ENCODE results near the gene RPTOR. TPM values are rescaled to one million over a fixed set of nuclear protein-coding genes. Genes with fewer than 3 reads are reported as not detected.
A peak's percentile ranks its signal among the peaks of the same experiment; 100 is the strongest.

RPTOR gene
- polyA plus RNA-seq, 4 donors, result 3.2 to 16.5 (median 10.1) TPM

- Histone ChIP-seq H3K36me3 (ENCODE audit: control insufficient read depth in 3 of 3, insufficient read depth in 2 of 3, low read depth in 1 of 3, low read length in 3 of 3) (peaks cover 0 to 5% (median 0%) of the 10 kb centered on the region in 3 donors), H3K4me1 (ENCODE audit: control insufficient read depth in 3 of 3, insufficient read depth in 2 of 3, low read depth in 1 of 3, low read length in 2 of 3) (no peaks in the 10 kb centered on the region), H3K27ac (ENCODE audit: low read depth in 1 of 3, low read length in 2 of 3) (no peak overlapping the region), H3K4me3 (ENCODE audit: low read depth in 1 of 3, low read length in 3 of 3) (no peak overlapping the region), H3K9me3 (ENCODE audit: control insufficient read depth in 2 of 2, insufficient read depth in 1 of 2, low read depth in 1 of 2, low read length in 1 of 2) (peaks cover 0 to 4% of the 10 kb centered on the region in 2 donors), H3K27me3 (ENCODE audit: control insufficient read depth in 3 of 3, insufficient read depth in 3 of 3, low read length in 3 of 3) (no peaks in the 10 kb centered on the region)
- no peak for DNase-seq
- WGBS, 3 donors, result 91 to 97% (median 94%) methylated on average over 10 of the region's 10 CpGs
- no peak for FAIRE-seq
Measured at GRCh38 chr17:80649200-80649644, 104.6 kb downstream of the RPTOR start.

GRCh38 chr17:80649672-80650330 is 105.2 kb downstream of the RPTOR start:
- Histone ChIP-seq H3K27me3 (ENCODE audit: control insufficient read depth in 3 of 3, insufficient read depth in 3 of 3, low read length in 3 of 3) (no peaks in the 10 kb centered on the region), H3K36me3 (ENCODE audit: control insufficient read depth in 3 of 3, insufficient read depth in 2 of 3, low read depth in 1 of 3, low read length in 3 of 3) (peaks cover 0 to 5% (median 0%) of the 10 kb centered on the region in 3 donors), H3K4me1 (ENCODE audit: control insufficient read depth in 3 of 3, insufficient read depth in 2 of 3, low read depth in 1 of 3, low read length in 2 of 3) (no peaks in the 10 kb centered on the region), H3K27ac (ENCODE audit: low read depth in 1 of 3, low read length in 2 of 3) (peak overlapping the region in 1 of 3 donors; percentile 71), H3K4me3 (ENCODE audit: low read depth in 1 of 3, low read length in 3 of 3) (no peak overlapping the region), H3K9me3 (ENCODE audit: control insufficient read depth in 2 of 2, insufficient read depth in 1 of 2, low read depth in 1 of 2, low read length in 1 of 2) (peaks cover 0 to 7% of the 10 kb centered on the region in 2 donors)
- DNase-seq (peak in 1 of 2 donors; percentile 48), FAIRE-seq (no peak)
- WGBS, 3 donors, result 60 to 86% (median 80%) methylated on average over 14 of the region's 14 CpGs

DNA sequence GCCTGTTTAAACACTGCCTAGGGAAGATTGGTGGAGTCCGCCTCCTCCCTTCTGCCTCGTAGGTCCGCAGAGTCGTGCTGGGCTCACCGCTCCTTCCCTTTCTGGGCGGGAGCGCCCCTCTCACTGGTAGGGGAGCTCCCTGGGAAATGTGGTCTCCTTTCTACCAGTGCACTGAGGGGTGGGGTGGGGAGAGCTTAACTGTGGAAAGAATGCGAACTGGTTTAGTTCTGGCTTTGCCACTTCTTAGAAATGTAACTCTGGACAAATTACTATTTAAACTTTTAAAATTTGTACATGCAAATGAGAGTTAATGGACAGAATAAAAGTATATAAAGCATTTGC is 105.7 kb downstream of the RPTOR start:
- no peak for DNase-seq
- WGBS, 3 donors, result 92 to 99% (median 96%) methylated on average over 7 to 8 of the region's 8 CpGs
- Histone ChIP-seq H3K4me3 (ENCODE audit: low read depth in 1 of 3, low read length in 3 of 3) (no peak overlapping the region), H3K9me3 (ENCODE audit: control insufficient read depth in 2 of 2, insufficient read depth in 1 of 2, low read depth in 1 of 2, low read length in 1 of 2) (peaks cover 0 to 11% of the 10 kb centered on the region in 2 donors), H3K27me3 (ENCODE audit: control insufficient read depth in 3 of 3, insufficient read depth in 3 of 3, low read length in 3 of 3) (no peaks in the 10 kb centered on the region), H3K27ac (ENCODE audit: low read depth in 1 of 3, low read length in 2 of 3) (no peak overlapping the region), H3K4me1 (ENCODE audit: control insufficient read depth in 3 of 3, insufficient read depth in 2 of 3, low read depth in 1 of 3, low read length in 2 of 3) (no peaks in the 10 kb centered on the region), H3K36me3 (ENCODE audit: control insufficient read depth in 3 of 3, insufficient read depth in 2 of 3, low read depth in 1 of 3, low read length in 3 of 3) (peaks cover 0 to 5% (median 0%) of the 10 kb centered on the region in 3 donors)
- no peak for FAIRE-seq

DNA sequence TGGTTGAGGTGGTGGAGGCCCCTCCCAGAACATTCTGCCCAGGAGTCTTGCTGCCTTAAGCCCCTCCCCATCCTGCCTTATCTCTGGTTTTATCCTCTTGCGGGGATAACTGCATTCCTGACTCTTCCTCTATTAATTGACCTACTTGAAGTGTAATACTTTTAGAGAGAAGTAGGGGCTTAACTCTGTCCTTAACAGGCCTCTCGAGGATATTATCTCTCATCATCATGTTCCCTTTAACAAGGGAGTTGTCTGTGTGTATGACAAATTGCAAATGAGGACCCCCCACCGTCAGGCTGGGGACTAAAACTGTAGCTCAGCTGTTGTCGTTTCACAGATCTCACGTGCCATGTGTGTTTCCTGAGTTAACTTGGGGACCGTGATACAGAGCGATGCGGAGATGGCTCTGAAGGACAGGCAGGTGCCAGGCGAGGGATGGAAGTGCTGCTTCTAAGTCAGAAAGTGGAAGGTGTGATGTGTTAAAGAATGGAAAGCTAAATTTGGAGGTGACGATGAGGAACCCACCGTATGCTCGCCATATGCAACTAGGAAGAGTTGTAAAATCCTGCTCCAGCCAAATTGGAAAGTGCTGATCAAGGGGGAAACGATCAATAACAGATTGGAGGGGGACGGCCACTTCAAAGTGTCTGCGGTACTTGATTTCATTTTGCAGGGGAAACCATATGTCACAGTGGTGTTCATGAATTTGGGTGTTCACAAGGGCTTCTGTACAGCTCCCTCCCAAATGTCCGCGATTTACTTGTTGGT is 106.3 kb downstream of the RPTOR start:
- H3K27ac ChIP-seq (ENCODE audit: low read depth in 1 of 3, low read length in 2 of 3), result no peak overlapping the region
- no peaks in the 10 kb centered on the region for H3K4me1 ChIP-seq (ENCODE audit: control insufficient read depth in 3 of 3, insufficient read depth in 2 of 3, low read depth in 1 of 3, low read length in 2 of 3)
- no peak for FAIRE-seq
- peaks cover 0 to 14% of the 10 kb centered on the region in 2 donors for H3K9me3 ChIP-seq (ENCODE audit: control insufficient read depth in 2 of 2, insufficient read depth in 1 of 2, low read depth in 1 of 2, low read length in 1 of 2)
- no peak overlapping the region for H3K4me3 ChIP-seq (ENCODE audit: low read depth in 1 of 3, low read length in 3 of 3)
- 93 to 95% (median 94%) methylated on average over 17 of the region's 17 CpGs for WGBS, 3 donors
- no peaks in the 10 kb centered on the region for H3K27me3 ChIP-seq (ENCODE audit: control insufficient read depth in 3 of 3, insufficient read depth in 3 of 3, low read length in 3 of 3)
- H3K36me3 ChIP-seq (ENCODE audit: control insufficient read depth in 3 of 3, insufficient read depth in 2 of 3, low read depth in 1 of 3, low read length in 3 of 3), result peaks cover 0 to 5% (median 0%) of the 10 kb centered on the region in 3 donors
- no peak for DNase-seq

- Histone ChIP-seq H3K27ac (ENCODE audit: low read depth in 1 of 3, low read length in 2 of 3) (no peak overlapping the region), H3K4me1 (ENCODE audit: control insufficient read depth in 3 of 3, insufficient read depth in 2 of 3, low read depth in 1 of 3, low read length in 2 of 3) (no peaks in the 10 kb centered on the region), H3K9me3 (ENCODE audit: control insufficient read depth in 2 of 2, insufficient read depth in 1 of 2, low read depth in 1 of 2, low read length in 1 of 2) (peaks cover 0 to 25% of the 10 kb centered on the region in 2 donors), H3K36me3 (ENCODE audit: control insufficient read depth in 3 of 3, insufficient read depth in 2 of 3, low read depth in 1 of 3, low read length in 3 of 3) (peaks cover 0 to 8% (median 0%) of the 10 kb centered on the region in 3 donors), H3K27me3 (ENCODE audit: control insufficient read depth in 3 of 3, insufficient read depth in 3 of 3, low read length in 3 of 3) (no peaks in the 10 kb centered on the region), H3K4me3 (ENCODE audit: low read depth in 1 of 3, low read length in 3 of 3) (no peak overlapping the region)
- DNase-seq (no peak), FAIRE-seq (no peak)
- WGBS, 3 donors, result 83 to 84% (median 84%) methylated on average over 3 of the region's 3 CpGs
Measured at GRCh38 chr17:80652756-80653330, 108.2 kb downstream of the RPTOR start.

DNA sequence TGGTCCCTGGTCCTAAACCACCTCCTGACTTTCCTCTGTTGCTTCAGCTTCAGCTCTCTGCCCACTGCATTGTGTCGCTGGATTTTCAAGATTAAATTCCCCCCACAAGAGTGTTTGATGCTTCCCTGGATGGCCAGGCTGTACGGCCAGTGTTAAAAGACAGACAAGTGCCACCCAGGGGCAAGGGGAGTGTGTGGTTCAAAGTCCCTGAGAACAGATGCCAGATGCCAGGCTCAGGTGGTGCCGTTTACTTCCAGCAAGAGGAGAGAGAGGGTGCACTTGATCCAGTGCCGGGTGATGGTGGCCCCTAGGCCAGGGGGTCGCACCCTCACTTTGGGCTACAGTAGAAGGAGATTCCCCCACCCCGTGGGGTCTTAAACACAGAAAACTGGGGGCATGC is 109.2 kb downstream of the RPTOR start:
- DNase-seq, result peak in 1 of 2 donors; percentile 71
- Histone ChIP-seq H3K4me3 (ENCODE audit: low read depth in 1 of 3, low read length in 3 of 3) (no peak overlapping the region), H3K4me1 (ENCODE audit: control insufficient read depth in 3 of 3, insufficient read depth in 2 of 3, low read depth in 1 of 3, low read length in 2 of 3) (no peaks in the 10 kb centered on the region), H3K27me3 (ENCODE audit: control insufficient read depth in 3 of 3, insufficient read depth in 3 of 3, low read length in 3 of 3) (no peaks in the 10 kb centered on the region), H3K9me3 (ENCODE audit: control insufficient read depth in 2 of 2, insufficient read depth in 1 of 2, low read depth in 1 of 2, low read length in 1 of 2) (peaks cover 0 to 25% of the 10 kb centered on the region in 2 donors), H3K36me3 (ENCODE audit: control insufficient read depth in 3 of 3, insufficient read depth in 2 of 3, low read depth in 1 of 3, low read length in 3 of 3) (peaks cover 0 to 8% (median 0%) of the 10 kb centered on the region in 3 donors), H3K27ac (ENCODE audit: low read depth in 1 of 3, low read length in 2 of 3) (no peak overlapping the region)
- no peak for FAIRE-seq
- WGBS, 3 donors, result 22 to 76% (median 53%) methylated on average over 5 to 6 of the region's 6 CpGs

DNA sequence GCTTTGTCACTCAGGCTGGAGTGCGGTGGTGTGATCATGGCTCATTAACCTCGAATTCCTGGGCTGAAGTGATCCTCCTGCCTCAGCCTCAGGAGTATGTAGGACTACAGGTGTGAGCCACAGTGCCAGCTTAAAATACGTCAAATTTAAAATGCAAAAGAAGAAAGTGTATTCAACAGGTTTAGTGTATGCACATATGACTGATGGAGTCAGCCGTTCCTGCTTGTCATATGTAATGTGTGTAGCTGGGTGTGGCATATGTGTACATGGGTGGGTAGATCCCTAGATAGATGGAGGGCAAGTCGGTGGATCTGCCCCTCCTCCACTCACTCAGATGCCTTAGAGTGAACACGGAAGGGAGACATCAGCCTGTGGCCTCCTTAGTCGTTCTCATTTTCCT is 111.0 kb downstream of the RPTOR start:
- DNase-seq (no peak), FAIRE-seq (no peak)
- Histone ChIP-seq H3K27ac (ENCODE audit: low read depth in 1 of 3, low read length in 2 of 3) (no peak overlapping the region), H3K36me3 (ENCODE audit: control insufficient read depth in 3 of 3, insufficient read depth in 2 of 3, low read depth in 1 of 3, low read length in 3 of 3) (peaks cover 0 to 10% (median 0%) of the 10 kb centered on the region in 3 donors), H3K9me3 (ENCODE audit: control insufficient read depth in 2 of 2, insufficient read depth in 1 of 2, low read depth in 1 of 2, low read length in 1 of 2) (peaks cover 0 to 27% of the 10 kb centered on the region in 2 donors), H3K4me3 (ENCODE audit: low read depth in 1 of 3, low read length in 3 of 3) (no peak overlapping the region), H3K4me1 (ENCODE audit: control insufficient read depth in 3 of 3, insufficient read depth in 2 of 3, low read depth in 1 of 3, low read length in 2 of 3) (no peaks in the 10 kb centered on the region), H3K27me3 (ENCODE audit: control insufficient read depth in 3 of 3, insufficient read depth in 3 of 3, low read length in 3 of 3) (no peaks in the 10 kb centered on the region)
- 90 to 93% (median 91%) methylated on average over 7 of the region's 7 CpGs for WGBS, 3 donors

DNA sequence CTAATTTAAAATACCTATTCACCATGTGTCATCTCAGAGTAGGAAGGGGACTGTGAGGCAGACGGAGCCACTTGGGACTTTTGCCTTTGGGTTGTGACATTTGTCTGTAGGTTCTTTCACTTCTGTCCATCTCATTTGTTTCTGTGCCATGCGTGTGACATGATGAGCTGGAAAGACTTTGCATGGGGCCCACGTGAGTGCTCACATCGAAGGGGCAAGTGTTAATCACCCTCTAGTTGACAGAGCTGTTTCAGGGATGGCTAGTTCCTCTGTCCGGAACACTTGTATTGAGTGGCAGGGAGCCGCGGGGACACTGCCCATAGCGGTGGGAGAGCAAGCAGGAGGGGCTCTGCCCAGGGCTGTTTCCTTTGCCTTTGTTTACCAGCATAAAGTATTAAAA is 112.0 kb downstream of the RPTOR start:
- Histone ChIP-seq H3K27me3 (ENCODE audit: control insufficient read depth in 3 of 3, insufficient read depth in 3 of 3, low read length in 3 of 3) (no peaks in the 10 kb centered on the region), H3K27ac (ENCODE audit: low read depth in 1 of 3, low read length in 2 of 3) (no peak overlapping the region)
- FAIRE-seq, result no peak

More for the DNA sequence above, 112.0 kb downstream of the RPTOR start:
- peaks cover 0 to 27% of the 10 kb centered on the region in 2 donors for H3K9me3 ChIP-seq (ENCODE audit: control insufficient read depth in 2 of 2, insufficient read depth in 1 of 2, low read depth in 1 of 2, low read length in 1 of 2)
- H3K4me3 ChIP-seq (ENCODE audit: low read depth in 1 of 3, low read length in 3 of 3), result no peak overlapping the region
- H3K36me3 ChIP-seq (ENCODE audit: control insufficient read depth in 3 of 3, insufficient read depth in 2 of 3, low read depth in 1 of 3, low read length in 3 of 3), result peaks cover 0 to 14% (median 0%) of the 10 kb centered on the region in 3 donors
- no peaks in the 10 kb centered on the region for H3K4me1 ChIP-seq (ENCODE audit: control insufficient read depth in 3 of 3, insufficient read depth in 2 of 3, low read depth in 1 of 3, low read length in 2 of 3)
- DNase-seq, result no peak
- WGBS, 3 donors, result 80 to 94% (median 85%) methylated on average over 8 of the region's 8 CpGs

Data from small intestine (tissue), 7 donors.